Breast epithelium (tissue), 3 donors: ENCODE data around the gene MSANTD7.

Experiments
- POLR2A ChIP-seq: fragments of 450-650 bp; IDR thresholded peaks from one replicate; pipeline ENCODE4 v1.6.1; 2016; ENCODE audit warnings: antibody characterized with exemption, mild to moderate bottlenecking, moderate library complexity
- POLR2AphosphoS5 ChIP-seq, 3 donors: sonication (generic); formaldehyde crosslinking; IDR thresholded peaks; one replicate each; pipeline ENCODE4 v1.6.1; 2017; ENCODE audit warnings: antibody characterized with exemption in 3 of 3
- TF ChIP-seq, protein P1 (sequence below), 3 donors: fragments of 450-650 bp; IDR thresholded peaks; one replicate each; pipeline ENCODE4 v1.5.1; 2016 to 2017; ENCODE audit warnings: antibody characterized with exemption in 3 of 3, mild to moderate bottlenecking in 3 of 3, moderate library complexity in 3 of 3

DNA sequence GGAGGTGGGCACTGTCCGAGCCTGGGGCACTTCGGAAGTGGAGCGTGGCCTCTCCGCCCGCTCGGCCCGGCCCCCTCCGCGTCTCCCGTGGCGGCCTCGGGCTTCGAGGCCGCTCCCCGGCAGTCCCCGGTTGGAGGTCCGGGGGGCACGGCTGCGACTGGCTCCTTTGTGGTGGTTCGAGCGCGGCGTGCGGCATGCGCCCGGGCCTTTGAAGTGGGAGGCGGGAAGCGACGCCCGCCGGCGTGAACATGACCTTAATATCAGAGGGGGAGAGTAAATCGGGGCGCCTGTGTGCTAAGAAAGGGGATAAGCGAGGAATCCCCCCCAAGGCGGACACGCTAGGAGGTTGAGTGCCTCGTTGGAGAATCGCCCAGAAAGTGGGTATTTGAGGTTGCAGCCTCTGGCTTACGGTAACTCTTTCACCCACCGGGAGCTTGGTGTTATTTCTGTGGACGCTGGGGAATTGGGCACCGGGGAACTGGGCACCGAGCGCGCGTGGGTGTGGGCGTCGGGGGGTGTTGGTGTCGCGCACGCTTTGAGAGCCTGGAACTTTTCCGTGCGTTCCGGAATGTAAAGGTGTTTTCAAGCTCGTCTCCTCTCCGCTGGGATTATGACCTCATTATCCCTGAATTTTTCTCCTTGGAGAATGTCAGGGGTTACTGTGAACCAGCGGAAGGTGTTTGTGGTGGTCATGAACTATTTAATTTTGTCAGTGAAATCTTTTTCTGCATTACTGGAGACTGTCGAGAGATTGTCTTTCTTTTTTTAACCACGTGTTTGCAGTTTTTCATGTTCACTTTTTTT, 41.2 kb downstream of the MSANTD7 start:
- TF ChIP-seq POLR2A (no peak), POLR2AphosphoS5 (IDR thresholded peaks at IDR 0.05) (no peak)
- TF ChIP-seq, protein P1, sequence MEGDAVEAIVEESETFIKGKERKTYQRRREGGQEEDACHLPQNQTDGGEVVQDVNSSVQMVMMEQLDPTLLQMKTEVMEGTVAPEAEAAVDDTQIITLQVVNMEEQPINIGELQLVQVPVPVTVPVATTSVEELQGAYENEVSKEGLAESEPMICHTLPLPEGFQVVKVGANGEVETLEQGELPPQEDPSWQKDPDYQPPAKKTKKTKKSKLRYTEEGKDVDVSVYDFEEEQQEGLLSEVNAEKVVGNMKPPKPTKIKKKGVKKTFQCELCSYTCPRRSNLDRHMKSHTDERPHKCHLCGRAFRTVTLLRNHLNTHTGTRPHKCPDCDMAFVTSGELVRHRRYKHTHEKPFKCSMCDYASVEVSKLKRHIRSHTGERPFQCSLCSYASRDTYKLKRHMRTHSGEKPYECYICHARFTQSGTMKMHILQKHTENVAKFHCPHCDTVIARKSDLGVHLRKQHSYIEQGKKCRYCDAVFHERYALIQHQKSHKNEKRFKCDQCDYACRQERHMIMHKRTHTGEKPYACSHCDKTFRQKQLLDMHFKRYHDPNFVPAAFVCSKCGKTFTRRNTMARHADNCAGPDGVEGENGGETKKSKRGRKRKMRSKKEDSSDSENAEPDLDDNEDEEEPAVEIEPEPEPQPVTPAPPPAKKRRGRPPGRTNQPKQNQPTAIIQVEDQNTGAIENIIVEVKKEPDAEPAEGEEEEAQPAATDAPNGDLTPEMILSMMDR (IDR thresholded peaks at IDR 0.05): no peak
